IPS-NIHi7 (cell line): ENCODE results near the gene GATA3.

Source experiments
- DNase-seq: peaks from one replicate; pipeline ENCODE4 v3.0.0; 2012; ENCODE audit warnings: mixed read lengths; ENCODE audit errors: extremely low spot score

GATA3 gene

GRCh38 chr10:8051109-8051821 is 3.2 kb upstream of the GATA3 start:
- DNase-seq = no peak

DNA sequence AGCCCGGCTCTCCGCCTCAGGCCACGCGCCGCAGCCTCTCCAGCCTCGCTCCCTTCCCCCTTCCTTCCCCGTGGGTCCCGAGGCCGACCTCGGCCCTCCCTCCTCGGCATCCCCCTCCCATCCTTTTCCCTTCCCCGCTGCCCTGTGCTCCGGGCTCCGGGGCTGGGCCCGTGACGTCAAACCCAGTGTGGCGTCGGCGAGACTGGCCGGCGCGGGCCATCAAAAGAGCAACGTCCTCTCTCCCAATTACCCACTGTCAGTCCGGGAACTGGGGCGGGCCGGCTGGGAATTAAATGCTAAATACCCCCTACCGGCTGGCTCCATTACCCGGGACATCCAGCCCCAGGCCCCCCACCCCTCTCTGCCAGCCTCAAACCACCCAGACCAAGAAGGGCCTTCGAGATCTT is 2.6 kb upstream of the GATA3 start:
- no peak for DNase-seq

- DNase-seq = no peak
Observed at GRCh38 chr10:8052341-8052955, 2.0 kb upstream of the GATA3 start.

GRCh38 chr10:8052956-8053445 is 1.5 kb upstream of the GATA3 start:
- no peak for DNase-seq

GRCh38 chr10:8053446-8054243 is 843 bp upstream of the GATA3 start:
- peak; percentile 88 for DNase-seq

DNA sequence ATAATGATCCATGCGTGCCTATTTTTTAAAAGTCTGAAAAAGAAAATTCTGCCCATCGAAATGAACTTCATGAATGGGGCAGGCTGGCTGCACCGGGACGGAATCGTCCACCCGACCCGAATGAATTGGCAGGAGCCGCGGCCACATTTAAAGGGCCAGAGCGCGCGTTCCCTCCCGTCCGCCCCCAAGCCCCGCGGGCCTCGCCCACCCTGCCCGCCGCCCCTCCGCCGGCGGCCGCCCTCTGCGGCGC is 319 bp upstream of the GATA3 start:
- no peak for DNase-seq

- no peak for DNase-seq
Observed at GRCh38 chr10:8055420-8056349, 1.2 kb downstream of the GATA3 start.

DNA sequence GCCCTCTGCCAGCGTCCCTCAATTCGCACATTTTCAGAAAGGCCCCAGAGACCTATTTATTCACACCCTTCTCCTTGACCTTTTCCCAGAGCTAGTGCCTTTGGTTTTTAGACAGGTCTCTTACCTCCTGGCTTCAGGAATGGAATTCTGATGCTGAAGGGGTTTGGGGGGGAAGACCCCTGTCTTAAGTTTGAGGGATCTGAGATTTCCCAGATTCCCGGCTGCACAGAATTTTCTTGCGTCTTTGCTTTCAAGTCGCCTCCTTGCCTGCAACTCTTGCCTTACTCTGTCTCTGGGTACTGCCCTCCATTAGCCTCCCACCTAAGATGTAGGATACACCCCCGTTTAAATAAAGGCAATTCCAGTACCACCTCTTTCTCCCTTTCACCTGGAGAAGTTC is 1.9 kb downstream of the GATA3 start:
- DNase-seq = no peak

DNA sequence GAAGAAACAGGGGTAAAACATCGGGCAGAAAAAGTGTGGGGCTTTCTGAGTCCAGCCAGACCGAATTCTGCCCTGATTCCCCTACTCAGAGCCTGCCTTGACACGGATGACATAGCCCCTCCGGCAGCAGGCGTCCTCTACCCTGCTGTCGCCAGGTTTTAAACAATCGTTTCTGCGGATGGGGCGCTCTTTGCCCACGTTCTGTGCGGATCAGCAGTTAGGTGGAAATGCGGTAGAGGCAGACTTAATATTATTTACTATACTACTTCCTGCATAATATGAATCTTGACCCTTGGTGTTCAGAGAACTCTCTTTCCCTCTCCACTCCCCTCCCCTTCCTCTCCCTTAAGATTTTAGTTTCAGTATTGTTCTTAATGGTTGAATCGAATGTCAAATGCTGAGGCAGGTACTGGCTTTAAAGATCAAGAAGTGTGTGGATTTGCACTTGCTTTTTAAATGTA is 2.4 kb downstream of the GATA3 start:
- DNase-seq = no peak

DNA sequence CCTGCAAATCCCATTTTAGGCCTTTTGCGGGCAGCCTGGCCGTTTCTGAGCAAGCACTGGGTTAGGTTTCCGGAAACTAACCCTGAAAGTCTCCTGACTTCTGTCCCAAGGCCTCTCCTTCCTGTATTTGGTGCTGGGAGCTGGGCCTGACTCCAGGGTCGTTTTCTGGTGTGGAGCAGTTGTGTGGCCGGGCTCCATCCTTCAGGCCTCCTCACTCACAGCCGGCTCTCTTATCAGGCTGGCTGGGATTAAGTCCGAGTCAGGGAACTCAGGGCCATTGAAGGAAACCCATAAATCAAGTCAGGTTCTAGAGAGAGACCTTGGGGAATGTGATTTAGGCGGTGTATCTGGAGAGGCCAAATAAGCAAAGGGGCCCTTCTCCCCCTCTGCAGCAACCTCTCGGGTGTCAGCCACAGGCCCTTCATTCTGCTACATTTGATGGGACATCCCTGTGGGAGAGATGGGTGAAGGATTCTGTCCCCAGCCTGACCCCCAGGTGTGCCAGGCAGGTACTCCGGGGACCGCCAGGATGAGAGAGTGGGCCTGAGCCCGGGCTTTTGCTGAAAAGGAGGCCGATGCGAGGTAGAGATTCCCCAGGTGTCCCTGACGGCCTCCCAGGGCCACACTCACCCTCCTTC is 3.3 kb downstream of the GATA3 start:
- no peak for DNase-seq

DNA sequence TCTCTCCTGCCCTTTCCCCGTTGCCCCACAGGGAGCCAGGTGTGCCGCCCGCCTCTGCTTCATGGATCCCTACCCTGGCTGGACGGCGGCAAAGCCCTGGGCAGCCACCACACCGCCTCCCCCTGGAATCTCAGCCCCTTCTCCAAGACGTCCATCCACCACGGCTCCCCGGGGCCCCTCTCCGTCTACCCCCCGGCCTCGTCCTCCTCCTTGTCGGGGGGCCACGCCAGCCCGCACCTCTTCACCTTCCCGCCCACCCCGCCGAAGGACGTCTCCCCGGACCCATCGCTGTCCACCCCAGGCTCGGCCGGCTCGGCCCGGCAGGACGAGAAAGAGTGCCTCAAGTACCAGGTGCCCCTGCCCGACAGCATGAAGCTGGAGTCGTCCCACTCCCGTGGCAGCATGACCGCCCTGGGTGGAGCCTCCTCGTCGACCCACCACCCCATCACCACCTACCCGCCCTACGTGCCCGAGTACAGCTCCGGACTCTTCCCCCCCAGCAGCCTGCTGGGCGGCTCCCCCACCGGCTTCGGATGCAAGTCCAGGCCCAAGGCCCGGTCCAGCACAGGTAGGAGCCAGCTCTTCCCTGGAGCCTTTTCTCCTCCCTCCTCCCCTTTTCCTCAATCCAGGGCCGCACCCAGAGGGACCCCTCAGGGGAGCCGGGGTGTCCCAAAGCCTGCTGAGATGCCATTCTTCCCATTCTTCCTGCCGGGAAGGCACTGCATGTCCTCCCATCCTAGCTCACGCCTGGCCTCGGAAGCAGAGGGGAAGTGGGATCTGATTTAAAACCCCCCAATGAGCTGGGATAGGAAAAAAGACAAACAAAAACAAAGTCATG is 4.0 kb downstream of the GATA3 start:
- no peak for DNase-seq

DNA sequence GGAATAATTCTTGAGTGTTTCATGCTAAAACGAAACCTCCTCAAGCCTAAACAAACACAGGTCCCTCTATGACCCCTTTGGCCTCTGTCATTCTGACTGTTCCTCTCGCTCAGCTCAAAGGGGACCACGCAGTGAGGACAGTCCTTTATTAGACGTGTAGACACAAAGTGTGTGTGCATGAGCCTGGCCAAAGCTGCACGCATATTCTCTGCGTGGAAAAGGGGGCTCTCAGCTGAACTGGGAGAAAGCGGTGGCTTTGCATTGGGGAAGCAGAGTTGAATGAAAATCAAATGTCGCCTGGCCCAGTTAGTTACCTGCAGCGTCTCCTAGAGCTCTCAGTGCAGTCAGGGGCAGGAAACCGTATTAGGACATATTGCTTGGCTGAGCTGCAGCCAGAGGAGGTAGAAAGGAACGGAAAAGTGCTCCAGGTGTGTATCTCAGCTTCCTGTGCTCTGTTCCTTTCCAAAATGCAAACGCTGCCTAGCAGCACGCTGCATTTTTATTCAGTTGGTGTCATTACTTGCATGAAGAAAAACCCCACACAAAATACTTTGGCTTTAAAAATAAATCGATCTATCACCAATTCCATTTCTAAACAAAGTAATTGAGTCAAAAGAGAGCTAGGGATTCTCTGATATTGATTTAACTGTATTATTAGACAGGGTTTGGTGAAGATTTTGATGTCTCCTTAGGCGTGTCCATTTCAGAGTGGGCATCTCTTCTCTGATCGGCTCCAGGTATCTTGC is 4.9 kb downstream of the GATA3 start:
- no peak for DNase-seq

GRCh38 chr10:8060010-8060703 is 5.7 kb downstream of the GATA3 start:
- no peak for DNase-seq

GRCh38 chr10:8060704-8061121 is 6.2 kb downstream of the GATA3 start:
- DNase-seq = no peak

DNA sequence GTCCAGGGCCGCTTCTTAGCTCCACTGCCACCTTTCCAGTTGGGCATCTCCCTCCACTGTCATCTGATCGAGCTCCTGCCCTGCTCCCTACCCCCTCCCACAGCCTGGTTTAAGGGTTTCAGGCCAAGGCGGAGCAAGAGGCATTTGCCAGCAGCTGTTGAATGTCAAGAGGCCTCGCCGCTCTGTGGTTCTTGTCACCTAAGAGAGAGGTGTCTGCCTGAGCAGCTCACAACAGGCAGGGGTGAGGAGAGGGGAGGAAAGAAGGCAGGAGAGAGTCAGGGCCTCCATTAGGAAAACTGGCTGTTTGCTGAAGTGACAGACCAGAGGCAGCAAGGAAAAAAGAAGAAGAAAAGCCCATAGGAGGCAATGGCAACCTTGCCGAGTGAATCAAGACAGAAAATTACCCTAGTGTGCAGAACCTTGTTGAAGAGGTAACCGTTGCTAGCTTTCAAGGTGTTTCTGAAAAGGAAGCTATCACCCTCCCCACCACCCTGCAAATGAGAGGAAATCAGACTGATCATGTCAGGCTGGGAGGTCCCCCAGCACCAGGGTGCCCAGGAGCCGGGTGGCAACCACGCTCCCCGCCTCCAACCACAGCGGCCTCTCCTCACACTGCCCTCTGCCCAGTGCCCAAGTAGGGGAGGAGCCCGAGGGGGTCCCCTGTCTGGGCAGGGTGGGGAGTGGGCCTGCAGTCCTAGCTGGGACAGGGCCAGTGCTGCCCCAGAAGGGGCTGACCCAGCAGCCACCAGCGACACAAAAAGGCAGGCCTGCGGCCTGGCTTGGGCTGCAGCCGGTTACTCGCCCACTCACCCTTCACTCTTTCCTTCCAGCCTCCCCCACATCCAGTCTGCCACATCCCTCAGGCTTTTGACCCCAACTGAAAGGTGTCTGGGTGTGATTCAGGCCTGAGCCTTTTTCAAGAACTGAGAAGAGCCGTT is 7.1 kb downstream of the GATA3 start:
- DNase-seq = no peak

- no peak for DNase-seq
Observed at GRCh38 chr10:8063128-8063908, 8.8 kb downstream of the GATA3 start.

DNA sequence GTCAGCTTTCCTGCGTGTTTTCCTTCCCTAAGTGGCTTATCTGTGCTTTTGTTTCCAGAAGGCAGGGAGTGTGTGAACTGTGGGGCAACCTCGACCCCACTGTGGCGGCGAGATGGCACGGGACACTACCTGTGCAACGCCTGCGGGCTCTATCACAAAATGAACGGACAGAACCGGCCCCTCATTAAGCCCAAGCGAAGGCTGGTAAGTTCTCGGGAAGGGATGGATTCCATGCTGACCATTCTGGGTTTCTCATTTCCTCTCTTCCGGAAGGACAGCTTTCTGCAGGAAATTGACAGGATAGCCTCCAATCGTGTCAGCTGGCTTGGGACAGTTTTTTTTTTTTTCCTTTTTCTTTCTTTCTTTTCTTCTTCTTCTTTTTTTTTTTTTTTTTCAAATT is 9.4 kb downstream of the GATA3 start:
- no peak for DNase-seq
